Neural progenitor cell (in vitro differentiated cells): Measurements from ENCODE around the gene ZNF831.

Experiments
- CTCF ChIP-seq: fragments of 200-600 bp; sonication (generic); IDR thresholded peaks from 2 replicates; pipeline ENCODE4 v1.5.1; 2017; ENCODE audit warnings: antibody characterized with exemption, mild to moderate bottlenecking
- EZH2 ChIP-seq: fragments of 200-600 bp; sonication (generic); IDR thresholded peaks from 2 replicates; pipeline ENCODE4 v1.6.1; 2017; ENCODE audit warnings: antibody characterized with exemption, mild to moderate bottlenecking, moderate library complexity

GRCh38 chr20:59258221-59258621 lies 94.6 kb downstream of the ZNF831 start:
- TF ChIP-seq CTCF, result no peak
- no peak for TF ChIP-seq EZH2
